Measurements from ENCODE around the gene WASL.

Gene WASL

GRCh38 chr7:123649964-123650363 lies 98.8 kb downstream of the WASL start:
- no peak overlapping the region for H3K27ac ChIP-seq
- no peak for TF ChIP-seq CTCF (conservative IDR thresholded peaks at IDR 0.05)
- no peak for TF ChIP-seq ZFX (IDR thresholded peaks at IDR 0.05)

DNA sequence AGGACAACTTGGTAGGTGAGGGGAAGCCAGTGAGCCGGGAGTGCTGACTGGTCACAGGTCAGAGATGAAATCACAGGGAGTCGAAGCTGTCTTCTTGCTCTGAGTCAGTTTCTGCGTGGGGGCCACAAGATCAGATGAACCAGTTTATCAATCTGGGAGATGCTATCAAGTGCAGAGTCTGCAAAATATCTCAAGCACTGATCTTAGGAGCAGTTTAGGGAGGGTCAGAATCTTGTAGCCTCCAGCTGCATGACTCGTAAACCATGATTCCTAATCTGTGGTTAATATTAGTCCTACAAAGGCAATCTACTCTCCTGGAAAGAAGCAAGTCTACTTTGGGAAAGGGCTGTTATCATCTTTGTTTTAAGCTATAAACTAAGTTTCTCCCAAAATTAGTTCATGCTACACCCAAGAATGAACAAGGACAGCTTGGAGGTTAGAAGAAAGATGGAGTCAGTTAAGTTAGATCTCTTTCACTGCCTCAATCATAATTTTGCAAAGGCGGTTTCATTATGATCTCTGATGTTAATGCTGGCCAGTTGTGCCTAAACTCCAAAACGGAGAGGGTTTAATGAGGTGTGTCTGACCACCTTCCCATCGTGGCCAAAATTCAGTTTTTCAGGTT lies 101.6 kb downstream of the WASL start:
- no peak overlapping the region for H3K27ac ChIP-seq
- TF ChIP-seq ZFX (IDR thresholded peaks at IDR 0.05), result no peak
- no peak for TF ChIP-seq CTCF (conservative IDR thresholded peaks at IDR 0.05)

GRCh38 chr7:123645516-123645915 lies 103.3 kb downstream of the WASL start:
- TF ChIP-seq CTCF (conservative IDR thresholded peaks at IDR 0.05) (no peak), ZFX (IDR thresholded peaks at IDR 0.05) (no peak)
- H3K27ac ChIP-seq, result no peak overlapping the region

DNA sequence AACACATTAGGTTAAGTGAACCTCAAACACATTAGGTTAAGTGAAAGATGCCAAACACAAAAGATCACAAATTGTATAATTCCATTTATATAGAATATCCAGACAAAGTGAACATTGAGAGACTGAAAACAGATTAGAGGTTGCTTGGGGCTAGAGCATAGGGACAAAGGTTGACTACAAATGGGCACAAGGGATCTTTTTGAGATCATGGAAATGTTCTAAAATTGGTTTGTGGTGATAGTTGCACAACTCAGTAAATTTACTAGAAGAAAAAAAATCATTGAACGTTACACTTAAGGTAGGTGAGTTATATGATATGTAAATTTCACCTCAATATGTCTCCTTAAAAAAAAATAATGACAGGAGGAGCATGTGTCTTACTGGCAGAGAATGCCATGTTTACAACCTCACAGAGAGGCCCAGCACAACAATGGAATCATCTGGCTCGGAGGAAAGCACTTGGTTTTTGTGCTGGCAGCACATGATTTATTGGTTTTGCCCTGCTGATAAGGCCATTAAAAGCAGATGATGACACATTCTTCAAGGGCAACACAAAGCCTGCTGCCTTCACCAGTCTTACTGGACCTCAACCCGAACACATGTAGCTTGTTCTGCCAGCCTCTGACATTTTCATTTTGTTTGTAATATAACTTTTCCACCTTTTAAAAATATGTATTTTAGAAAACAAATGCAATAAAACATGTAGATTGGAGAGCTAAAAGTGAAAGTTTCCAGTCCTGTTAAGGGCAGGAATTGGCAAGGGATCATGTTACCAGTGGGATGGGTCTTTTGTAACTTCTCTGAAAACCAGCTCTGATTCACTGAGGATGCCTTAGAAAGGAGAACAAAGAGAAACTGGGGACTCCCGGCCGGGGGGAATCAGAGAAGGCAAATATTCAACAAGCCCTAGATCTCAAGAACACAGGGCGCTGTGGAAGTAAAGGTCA lies 105.0 kb downstream of the WASL start:
- TF ChIP-seq CTCF (conservative IDR thresholded peaks at IDR 0.05), result no peak
- TF ChIP-seq ZFX (IDR thresholded peaks at IDR 0.05), result no peak
- no peak overlapping the region; the same call in 1 of the 2 replicates for H3K27ac ChIP-seq

GRCh38 chr7:123641901-123642300 lies 106.9 kb downstream of the WASL start:
- H3K27ac ChIP-seq, result no peak overlapping the region
- no peak for TF ChIP-seq CTCF (conservative IDR thresholded peaks at IDR 0.05)
- no peak for TF ChIP-seq ZFX (IDR thresholded peaks at IDR 0.05)

DNA sequence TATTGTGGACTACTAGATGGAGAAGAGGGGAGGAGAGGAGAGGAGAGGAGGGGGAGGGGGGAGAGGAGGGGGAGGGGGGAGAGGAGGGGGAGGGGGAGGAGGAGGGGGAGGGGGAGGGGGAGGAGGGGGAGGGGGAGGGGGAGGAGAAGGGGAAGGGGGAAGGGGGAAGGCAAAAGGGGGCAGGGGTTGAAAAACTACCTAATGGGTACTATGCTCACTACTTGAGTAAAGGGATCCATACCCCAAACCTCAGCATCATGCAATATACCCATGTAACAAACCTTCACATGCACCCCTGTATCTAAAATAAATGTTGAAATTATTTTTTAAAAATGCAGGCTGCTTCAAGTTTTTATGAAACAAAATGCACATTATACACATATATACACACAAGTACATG lies 108.2 kb downstream of the WASL start:
- TF ChIP-seq ZFX (IDR thresholded peaks at IDR 0.05) (no peak), CTCF (conservative IDR thresholded peaks at IDR 0.05) (no peak)
- no peak overlapping the region for H3K27ac ChIP-seq

DNA sequence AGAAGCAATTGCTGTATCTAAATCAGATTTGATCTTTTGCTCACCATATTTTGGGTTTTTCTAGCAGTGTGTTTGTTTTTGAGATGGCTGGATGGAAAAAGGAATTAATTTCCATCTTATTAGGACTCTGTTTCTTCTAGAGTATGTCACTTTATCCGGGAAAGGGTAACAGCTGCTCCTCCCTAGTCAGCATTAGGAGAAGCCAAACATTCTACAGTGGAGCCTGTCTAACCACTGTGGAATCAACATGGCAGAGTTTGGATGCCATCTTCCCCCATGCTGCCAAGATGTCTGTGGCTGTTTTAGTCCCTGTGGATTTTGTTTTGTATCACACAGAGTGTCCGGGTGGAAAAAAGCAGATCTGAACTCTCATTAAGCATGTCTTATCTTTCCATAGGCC lies 109.2 kb downstream of the WASL start:
- TF ChIP-seq CTCF (conservative IDR thresholded peaks at IDR 0.05), result no peak
- H3K27ac ChIP-seq, result no peak overlapping the region
